HG03060 (cell line): Measurements from ENCODE around the gene MRPL1.
"Not testable (repeated sequence)": the region's sequence is repeated elsewhere in the genome, so short reads cannot be mapped to it uniquely, and the experiment has no call there.

Source experiments
- ATAC-seq: cut with Tn5 transposase; IDR thresholded peaks from one replicate; pipeline ENCODE4 v1.9.1; 2021; ENCODE audit warnings: low read depth, moderate number of reproducible peaks; ENCODE audit not compliant: unreplicated experiment

MRPL1 gene

DNA sequence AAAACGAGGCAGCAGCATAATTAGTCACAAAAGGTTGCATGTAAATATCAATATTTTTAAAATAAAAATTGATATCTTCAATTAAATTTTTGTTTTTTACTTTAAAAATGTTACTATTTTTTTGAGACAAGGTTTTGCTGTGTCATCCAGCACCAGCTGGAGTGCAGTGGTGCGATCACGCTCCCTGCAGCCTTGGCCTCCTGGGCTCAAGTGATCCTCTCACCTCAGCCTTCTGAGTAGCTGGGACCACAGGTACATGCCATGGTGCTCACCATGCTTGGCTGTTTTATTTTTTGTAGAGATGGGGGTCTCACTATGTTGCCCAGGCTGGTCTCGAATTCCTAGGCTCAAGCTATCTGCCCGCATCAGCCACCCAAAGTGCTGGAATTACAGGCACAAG is 97.7 kb downstream of the MRPL1 start:
- ATAC-seq: no peak

DNA sequence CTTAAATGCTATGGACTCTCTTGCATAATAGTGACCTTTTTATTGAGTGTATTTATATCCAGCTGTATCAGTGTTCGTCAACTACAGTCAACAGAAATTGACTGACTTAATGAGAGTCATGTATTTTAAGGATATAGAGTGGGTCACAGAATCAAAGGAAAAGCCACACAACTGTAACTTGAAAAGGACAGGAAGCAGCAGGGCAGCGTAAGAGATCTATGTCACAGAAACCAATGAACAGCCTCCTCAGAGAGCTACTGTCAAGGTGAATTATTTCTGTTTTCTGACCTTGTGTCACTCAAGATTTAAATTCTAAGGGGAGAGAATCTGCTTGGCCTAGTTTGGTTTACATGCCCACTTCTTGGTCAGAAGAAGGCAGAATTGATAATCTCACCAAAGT is 100.4 kb downstream of the MRPL1 start:
- ATAC-seq: no peak

DNA sequence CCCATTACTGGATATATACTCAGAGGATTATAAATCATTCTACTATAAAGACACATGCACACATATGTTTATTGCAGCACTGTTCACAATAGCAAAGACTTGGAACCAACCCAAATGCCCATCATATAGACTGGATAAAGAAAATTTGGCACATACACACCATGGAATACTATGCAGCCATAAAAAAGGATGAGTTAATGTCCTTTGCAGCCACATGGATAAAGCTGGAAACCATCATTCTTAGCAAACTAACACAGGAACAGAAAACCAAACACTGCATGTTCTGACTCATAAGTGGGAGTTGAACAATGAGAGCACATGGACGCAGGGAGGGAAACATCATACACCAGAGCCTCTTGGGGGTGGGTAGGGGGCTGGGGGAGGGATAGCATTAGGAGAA is 111.0 kb downstream of the MRPL1 start:
- ATAC-seq: not testable (repeated sequence)

DNA sequence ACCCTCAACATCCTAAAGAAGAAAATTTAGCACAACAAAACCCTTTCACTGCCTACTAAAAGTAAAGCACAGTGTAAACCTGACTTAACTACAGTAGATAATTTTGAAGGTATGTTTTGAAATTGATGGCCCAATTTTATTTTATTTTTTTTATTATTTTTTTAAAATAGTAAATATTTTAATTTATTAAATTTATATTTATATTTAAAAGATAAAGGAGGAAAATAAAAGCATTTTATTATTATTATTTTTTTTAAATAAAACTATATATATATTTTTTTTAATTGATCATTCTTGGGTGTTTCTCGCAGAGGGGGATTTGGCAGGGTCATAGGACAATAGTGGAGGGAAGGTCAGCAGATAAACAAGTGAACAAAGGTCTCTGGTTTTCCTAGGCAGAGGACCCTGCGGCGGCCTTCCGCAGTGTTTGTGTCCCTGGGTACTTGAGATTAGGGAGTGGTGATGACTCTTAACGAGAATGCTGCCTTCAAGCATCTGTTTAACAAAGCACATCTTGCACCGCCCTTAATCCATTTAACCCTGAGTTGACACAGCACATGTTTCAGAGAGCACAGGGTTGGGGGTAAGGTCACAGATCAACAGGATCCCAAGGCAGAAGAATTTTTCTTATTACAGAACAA is 120.4 kb downstream of the MRPL1 start:
- not testable (repeated sequence) for ATAC-seq

DNA sequence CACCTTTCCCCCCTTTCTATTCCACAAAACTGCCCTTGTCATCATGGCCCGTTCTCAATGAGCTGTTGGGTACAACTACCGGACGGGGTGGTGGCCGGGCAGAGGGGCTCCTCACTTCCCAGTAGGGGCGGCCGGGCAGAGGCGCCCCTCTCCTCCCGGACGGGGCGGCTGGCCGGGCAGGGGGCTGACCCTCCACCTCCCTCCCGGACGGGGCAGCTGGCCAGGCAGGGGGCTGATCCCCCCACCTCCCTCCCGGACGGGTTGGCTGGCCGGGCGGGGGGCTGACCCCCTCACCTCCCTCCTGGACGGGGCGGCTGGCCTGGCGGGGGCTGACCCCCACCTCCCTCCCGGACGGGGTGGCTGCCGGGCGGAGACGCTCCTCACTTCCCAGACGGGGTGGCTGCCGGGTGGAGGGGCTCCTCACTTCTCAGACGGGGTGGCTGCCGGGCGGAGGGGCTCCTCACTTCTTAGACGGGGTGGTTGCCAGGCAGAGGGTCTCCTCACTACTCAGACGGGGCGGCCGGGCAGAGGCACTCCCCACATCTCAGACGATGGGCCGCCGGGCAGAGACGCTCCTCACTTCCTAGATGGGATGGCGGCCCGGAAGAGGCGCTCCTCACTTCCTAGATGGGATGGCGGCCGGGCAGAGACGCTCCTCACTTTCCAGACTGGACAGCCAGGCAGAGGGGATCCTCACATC is 121.1 kb downstream of the MRPL1 start:
- not testable (repeated sequence) for ATAC-seq

DNA sequence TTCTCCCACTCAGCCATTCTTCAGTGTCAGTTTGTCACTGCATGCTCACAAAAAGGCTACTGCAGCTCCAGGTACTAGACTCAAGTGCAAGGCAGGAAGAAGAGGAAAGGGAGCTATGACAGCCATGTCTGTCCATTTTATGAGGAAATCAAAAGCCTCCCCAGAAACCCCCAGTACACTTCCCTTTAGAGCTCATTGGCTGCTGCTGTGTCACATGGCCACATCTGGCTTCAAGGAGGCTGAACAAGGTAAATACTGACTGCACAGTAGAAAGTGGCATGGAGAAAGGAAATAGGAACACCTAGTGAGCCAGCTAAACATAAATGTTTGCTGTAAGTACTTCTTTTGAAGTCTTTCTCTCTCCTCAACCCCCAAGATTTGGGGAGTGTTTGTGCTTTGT is 127.3 kb downstream of the MRPL1 start:
- ATAC-seq: no peak

DNA sequence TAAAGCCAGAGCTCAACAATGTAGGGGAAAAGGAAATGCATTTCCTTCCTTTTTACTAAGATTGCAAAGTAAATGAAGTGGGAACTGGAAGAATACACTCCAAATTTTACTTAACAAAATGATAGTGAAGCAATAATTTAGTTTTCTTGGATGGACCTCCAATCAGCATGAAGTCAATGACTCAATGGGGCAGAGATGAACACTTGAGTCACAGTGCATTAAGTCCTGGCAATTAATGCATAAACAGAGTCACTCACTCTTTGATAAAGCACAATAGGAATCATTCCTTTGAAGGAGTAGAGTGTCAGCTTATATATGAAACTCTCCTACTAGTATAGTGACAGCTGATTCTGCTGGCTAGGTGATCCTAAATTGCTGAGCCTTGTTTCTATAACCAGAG is 127.8 kb downstream of the MRPL1 start:
- ATAC-seq: no peak

DNA sequence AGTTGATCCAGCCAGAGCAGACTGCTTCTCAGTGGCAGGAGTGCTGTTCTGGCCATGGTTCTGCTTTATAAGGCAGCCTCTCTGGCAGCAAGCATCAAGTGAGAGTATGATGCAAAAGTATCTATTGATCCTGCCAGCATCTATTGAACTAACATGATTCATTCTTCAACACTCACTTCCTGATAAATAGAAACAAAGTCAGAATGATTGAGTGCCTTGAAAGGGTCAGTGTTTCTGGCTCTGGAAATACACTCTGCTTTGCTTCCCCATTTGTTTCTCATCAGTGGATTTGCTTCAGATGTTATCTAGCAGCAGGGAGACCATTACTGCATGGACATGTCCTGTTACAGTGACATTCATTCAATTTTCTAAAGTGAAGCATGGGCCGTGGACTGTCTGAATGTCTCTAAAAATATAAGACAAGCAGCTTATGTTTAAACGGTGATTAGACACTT is 128.3 kb downstream of the MRPL1 start:
- no peak for ATAC-seq

DNA sequence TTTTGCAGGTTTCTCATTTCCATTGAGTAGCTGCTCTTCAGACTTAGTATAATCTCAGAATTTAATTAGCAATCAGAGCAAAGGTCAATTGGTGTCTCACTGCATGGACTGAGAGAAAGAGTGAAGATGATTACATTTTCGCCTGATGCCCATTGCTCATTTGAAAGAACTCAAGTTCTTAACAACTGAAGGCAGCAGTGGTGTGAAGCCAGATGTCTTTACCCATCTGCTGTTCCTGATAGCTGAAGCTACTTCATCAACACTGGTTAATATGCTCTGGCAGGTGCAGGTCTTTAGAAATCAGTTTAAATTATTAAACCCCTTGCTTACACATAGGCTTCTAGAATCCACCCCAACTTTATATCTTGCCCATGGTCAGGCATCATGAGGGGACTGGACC is 130.0 kb downstream of the MRPL1 start:
- ATAC-seq: no peak

DNA sequence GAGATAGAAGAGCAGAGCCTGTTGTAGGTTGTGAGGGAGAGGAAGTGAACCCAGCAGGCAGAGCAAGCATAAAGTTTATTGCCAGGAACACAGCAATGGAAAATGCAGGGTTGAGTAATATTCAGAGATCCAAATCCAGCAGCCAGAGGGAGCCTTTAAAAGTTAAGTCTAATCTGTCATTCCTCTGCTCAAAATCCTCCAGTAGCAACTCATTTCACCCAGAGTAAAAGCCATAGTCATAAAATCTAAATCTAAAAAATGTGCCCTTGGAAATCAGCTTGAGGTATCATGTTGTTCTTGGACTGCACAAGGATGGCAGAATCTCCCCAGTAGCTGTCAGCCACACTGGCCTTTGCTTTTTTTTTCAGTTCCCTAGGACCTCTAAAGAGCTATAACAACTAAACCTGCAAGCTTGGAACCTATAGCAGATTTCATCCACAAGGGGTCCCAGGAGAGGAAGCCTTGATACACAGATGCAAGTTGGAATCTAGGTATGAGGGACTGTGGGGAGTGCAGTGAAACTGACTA is 131.6 kb downstream of the MRPL1 start:
- ATAC-seq: no peak

DNA sequence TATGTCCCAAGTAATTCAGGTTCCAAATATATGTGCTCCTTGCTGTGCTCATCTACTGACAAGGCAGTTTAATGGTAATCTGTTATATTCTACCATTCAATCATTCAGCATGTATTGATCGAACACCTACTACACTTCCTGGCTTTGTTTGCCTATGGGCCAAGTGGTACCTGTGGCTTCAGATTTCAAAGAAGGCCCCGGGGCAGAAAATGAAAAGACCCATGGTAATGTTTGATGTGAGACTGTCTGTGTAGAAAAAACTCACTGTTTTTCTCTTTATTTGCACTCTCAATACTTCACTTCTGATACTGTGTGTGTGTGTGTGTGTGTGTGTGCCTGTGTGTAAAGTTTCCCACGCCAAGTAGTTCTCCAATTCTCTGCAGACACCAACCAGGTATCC is 133.4 kb downstream of the MRPL1 start:
- ATAC-seq: no peak

DNA sequence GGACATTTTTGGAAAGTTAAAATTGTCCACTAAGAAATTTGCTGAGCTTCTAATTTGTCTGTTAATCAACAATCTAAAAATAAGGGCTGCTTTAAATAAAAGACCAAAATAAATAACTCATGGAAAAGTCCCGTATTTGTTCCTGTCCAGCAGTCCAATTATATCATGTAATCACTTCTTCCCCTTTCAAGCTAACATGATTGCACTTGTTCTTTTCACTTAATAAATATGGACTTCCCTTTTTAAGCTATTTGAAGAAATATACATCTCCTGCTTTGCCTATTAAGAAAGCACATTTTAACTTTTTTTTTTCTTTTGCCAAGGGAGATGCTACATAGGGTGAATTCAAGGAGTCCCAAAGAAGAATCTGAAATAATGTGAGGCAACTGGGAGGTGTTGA is 138.9 kb downstream of the MRPL1 start:
- ATAC-seq: no peak

DNA sequence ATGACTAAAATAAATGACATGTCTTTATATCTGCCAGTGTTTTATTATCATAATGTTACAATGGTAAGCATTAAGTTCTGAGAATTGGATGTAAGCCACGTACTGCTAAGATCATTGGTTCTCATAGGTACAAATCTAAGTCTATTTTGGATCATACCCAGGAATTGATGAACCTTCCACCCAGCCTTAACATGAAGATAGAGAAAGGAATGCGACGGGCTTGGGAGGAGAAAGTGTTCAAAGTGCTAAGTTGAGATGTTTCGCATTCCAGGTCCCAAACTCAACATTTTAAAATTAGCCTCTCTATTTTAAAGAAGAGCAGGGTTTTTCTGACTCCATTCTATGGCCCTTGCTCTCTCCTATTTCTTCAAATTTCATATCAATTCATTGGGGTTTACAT is 139.6 kb downstream of the MRPL1 start:
- ATAC-seq: no peak
